ENCODE results near the gene MEF2D. TPM values are rescaled to one million over a fixed set of nuclear protein-coding genes. Genes with fewer than 3 reads are reported as not detected.

The MEF2D gene
- polyA plus RNA-seq (ENCODE audit: insufficient read length in 4 of 4) = 10 to 100 TPM; 21.1 to 30.2 (median 24.2) TPM

DNA sequence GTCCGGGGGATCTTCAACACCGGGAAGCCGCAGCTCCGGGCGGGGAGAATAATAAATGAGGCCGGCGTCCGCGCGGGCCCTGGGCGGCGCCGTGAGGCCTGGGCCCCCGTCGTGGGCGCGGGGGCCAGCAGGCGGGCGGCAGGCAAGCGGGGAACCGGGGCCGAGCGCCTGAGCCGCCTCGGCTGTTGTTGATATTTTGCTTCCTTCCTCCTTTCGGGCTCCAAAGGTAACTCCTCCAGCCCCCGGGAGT lies at the start of gene MEF2D:
Gene MEF2D (minus strand): TSS at position 233 of the 250 bp plus-strand sequence. CDS start 17,483 bp downstream, outside the sequence.
- DNase-seq (ENCODE audit: low read depth in 4 of 4, low spot score in 3 of 4) = no peak

DNA sequence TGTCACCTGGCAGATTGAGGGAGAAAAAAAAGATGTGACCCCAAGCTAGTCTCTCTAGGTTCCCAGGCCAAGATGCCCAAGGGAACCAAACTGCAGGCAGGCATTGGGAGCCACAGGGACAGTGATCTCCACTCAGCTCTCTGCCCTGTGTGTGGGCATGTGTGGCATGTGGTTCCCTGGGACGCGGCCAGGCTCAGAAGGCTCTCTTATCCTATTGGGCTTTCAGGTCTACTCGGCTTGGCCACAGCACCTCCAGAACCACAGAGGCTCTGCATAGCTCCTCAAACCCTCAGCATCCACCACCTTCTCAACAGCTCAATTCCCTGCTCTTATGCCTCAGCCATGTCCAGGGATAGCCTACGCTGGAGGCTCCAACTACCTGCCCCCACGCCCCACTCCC lies 49.8 kb upstream of the MEF2D start:
- no peak for DNase-seq (ENCODE audit: low read depth in 4 of 4, low spot score in 3 of 4)

DNA sequence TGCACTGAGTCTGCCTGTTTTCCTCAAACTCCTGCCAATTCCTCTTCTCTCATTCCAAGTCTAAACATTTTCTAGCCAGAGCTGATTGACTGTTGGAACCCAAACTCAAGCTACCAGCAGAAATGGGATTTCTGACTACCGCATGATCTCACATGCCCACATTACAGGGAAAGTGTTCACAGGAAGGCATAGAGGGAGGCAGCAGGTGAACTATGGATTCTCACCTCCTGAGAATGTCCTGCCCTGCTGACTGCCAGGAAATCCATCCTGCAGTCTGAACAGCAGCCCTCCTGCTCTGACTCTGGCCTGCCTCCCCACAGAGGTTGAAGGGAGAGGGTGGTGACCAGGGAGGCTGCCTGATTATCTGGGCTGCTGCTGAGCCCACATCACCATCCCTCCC lies 49.3 kb upstream of the MEF2D start:
- DNase-seq (ENCODE audit: low read depth in 4 of 4, low spot score in 3 of 4) = no peak

- no peak for DNase-seq (ENCODE audit: low read depth in 4 of 4, low spot score in 3 of 4)
Measured at GRCh38 chr1:156549390-156549789, 48.8 kb upstream of the MEF2D start.

GRCh38 chr1:156547982-156548381 lies 47.4 kb upstream of the MEF2D start:
- no peak for DNase-seq (ENCODE audit: low read depth in 4 of 4, low spot score in 3 of 4)

- DNase-seq (ENCODE audit: low read depth in 4 of 4, low spot score in 3 of 4) = no peak
Measured at GRCh38 chr1:156547434-156547833, 46.9 kb upstream of the MEF2D start.

- DNase-seq (ENCODE audit: low read depth in 4 of 4, low spot score in 3 of 4) = no peak
Measured at GRCh38 chr1:156546267-156546666, 45.7 kb upstream of the MEF2D start.

GRCh38 chr1:156544592-156545102 lies 44.1 kb upstream of the MEF2D start:
- no peak for DNase-seq (ENCODE audit: low read depth in 4 of 4, low spot score in 3 of 4)

- DNase-seq (ENCODE audit: low read depth in 4 of 4, low spot score in 3 of 4) = no peak
Measured at GRCh38 chr1:156543066-156543465, 42.5 kb upstream of the MEF2D start.

DNA sequence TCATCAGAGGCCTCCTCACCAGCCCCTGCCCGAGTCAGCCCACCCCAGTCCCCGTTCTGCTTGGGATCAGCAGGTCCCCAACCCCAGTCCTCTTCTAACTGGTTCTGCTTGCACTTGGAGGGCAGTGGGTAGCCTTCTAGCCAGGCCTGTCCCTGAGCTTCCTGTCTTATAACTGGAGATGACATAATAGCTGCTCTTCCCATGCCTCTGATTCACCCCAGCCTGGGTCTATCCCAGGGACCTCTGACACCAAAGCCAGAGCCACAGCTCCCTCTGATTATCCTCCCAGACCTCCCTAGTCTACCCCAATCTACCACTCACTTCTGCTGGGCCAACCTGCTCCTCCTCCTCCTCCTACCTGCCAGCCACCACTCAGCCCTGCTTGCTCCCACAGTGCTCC lies 40.4 kb upstream of the MEF2D start:
- DNase-seq (ENCODE audit: low read depth in 4 of 4, low spot score in 3 of 4) = no peak

DNA sequence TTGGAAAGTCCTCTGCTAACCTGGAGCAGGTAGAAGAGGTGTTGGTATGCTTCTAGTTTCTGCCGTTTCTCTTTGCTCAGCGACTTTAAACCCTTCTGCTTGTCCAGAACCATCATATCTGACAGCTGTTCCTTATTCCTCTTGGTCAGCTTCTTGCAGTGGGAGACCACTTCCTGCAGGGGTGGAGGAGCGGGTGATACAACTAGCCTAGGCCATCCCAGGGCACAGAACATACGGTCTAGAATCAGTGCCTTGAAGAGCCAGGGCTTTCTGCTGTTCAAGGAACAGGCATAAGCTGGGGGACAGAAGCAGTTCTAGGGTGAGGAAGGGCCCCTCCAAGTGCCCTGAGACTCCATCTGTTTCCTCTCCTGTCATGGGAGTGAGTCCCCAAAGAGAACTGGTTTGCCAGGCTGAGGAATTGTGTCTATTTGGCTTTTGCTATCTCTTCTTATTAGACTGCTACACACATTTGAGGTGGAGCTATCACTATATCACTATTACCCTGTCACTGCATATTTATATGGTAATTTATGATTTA lies 39.3 kb upstream of the MEF2D start:
- no peak for DNase-seq (ENCODE audit: low read depth in 4 of 4, low spot score in 3 of 4)

DNA sequence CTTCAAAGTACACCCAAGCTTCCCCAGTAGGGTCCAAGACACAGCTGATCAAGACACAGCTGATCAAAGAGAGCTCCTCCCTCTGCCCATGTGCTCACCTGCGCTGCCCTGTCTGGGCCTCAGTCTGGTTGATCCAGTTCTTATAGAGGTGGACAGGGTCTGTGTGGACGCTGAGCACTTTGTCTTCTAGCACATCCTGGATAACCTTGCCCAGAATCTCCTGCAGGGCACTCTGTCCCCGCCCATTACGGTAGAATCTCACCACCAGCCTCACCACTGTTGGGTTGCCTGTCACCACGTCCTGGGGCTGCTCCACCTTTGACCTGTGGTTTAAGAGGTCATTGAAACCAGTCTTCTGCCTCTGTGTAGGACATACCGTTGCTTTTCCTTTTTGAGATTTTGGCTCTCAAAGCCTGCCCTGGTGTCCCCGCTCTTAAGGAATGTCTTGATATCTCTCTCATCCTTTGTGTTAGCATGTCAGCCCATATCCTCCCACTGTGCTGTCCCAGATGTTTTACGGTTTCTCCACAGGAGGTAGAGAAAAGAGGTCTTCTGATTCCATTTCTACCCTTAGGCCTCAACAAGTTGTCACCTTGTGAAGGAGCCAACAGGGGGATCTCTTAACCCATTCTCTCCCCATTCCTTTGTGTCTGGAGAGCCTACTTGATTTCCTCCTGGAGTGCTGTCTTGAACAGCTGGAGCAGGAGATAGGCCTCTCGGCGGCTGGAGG lies 38.3 kb upstream of the MEF2D start:
- no peak for DNase-seq (ENCODE audit: low read depth in 4 of 4, low spot score in 3 of 4)

- DNase-seq (ENCODE audit: low read depth in 4 of 4, low spot score in 3 of 4) = no peak
Measured at GRCh38 chr1:156537027-156537426, 36.5 kb upstream of the MEF2D start.

- DNase-seq (ENCODE audit: low read depth in 4 of 4, low spot score in 3 of 4) = no peak
Measured at GRCh38 chr1:156534424-156535060, 34.0 kb upstream of the MEF2D start.

DNA sequence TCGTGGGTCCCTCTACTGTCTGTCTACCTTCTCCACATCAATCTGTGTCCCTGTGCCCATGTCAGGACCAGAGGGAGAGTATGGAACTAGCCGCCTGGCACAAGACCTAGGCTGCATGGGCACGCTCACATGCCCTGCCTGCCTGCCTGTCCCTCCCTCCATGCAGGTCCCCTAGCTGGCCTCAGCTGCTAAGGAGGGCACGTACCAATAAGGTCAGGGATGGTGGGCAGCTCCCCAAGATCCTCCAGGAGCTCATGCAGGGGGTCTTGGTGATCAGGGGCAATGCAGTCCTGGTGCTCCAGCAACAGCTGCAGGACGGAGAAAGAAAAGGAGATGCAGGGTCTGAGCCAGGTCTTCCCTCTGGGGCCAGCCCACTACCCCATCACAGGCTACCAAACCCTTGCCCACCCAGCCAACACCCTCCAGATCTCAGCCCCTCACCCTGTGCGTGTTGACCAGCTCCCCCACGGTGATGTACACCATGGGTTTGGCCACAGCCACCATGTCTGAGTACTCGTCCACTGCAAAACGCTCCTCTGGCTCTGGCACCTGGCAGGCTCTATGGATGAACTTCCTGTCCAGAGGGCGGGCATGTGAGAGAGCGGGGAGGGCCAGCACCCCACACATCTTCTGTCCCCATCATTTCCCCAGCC lies 33.1 kb upstream of the MEF2D start:
- DNase-seq (ENCODE audit: low read depth in 4 of 4, low spot score in 3 of 4) = no peak

GRCh38 chr1:156532374-156532773 lies 31.8 kb upstream of the MEF2D start:
- DNase-seq (ENCODE audit: low read depth in 4 of 4, low spot score in 3 of 4) = no peak

DNA sequence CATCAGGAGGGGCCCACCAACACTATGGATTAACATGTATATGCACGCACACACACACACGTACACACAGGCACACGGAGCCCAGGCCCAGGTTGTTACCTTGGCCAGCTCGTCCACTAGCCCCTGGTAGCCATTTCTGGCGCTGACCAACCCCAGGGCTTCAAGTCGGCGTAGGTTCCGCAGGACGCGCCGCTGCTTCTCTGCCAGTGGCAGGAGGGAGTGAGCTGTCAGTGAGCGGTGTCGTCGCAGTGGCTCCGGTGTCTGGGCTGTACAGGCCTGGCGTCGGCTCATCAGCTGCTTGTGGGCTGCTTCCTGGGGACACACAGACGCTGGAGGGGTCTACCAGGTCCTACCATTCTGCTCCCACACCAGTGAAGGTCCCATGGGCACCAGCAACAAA lies 29.4 kb upstream of the MEF2D start:
- no peak for DNase-seq (ENCODE audit: low read depth in 4 of 4, low spot score in 3 of 4)

GRCh38 chr1:156528875-156529425 lies 28.4 kb upstream of the MEF2D start:
- no peak for DNase-seq (ENCODE audit: low read depth in 4 of 4, low spot score in 3 of 4)

DNA sequence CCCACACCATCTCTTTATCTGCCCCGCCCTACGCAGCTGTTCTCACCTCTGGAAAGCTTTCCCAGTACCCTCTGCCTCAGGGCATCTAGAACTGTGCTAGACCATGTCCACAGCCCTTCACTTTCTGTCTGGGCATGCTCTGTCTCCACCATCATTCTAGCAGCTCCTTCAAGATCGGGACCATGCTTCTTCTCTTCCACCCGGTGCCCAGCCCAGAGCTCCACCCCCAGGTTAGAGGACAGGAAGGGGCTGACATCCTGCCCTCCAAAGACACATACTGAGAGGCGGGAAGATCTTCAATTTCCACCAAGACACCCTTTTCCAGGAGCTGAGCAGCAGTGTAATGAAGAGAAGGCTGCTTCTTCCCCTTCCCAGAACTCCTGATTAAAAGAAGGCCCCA lies 27.7 kb upstream of the MEF2D start:
- DNase-seq (ENCODE audit: low read depth in 4 of 4, low spot score in 3 of 4) = no peak

- DNase-seq (ENCODE audit: low read depth in 4 of 4, low spot score in 3 of 4) = no peak
Measured at GRCh38 chr1:156527584-156527983, 27.0 kb upstream of the MEF2D start.

- DNase-seq (ENCODE audit: low read depth in 4 of 4, low spot score in 3 of 4) = no peak
Measured at GRCh38 chr1:156525856-156526489, 25.4 kb upstream of the MEF2D start.
